NCI-H2029 (cell line): ENCODE measurements around the gene DPYSL5.

Experiments used
- DNase-seq: peaks from one replicate; lab custom pipeline; 2025; lab: John Stamatoyannopoulos, UW

The DPYSL5 gene

GRCh38 chr2:26933431-26934334 is 85.8 kb downstream of the DPYSL5 start:
- no peak for DNase-seq

GRCh38 chr2:26934335-26934724 is 86.4 kb downstream of the DPYSL5 start:
- DNase-seq, result no peak

GRCh38 chr2:26934985-26935384 is 87.1 kb downstream of the DPYSL5 start:
- no peak for DNase-seq

- DNase-seq, result no peak
These were observed 88.9 kb downstream of the DPYSL5 start for GRCh38 chr2:26936855-26937254.

- no peak for DNase-seq
These were observed 90.6 kb downstream of the DPYSL5 start for GRCh38 chr2:26938399-26939118.

- no peak for DNase-seq
These were observed 92.1 kb downstream of the DPYSL5 start for GRCh38 chr2:26940001-26940400.

- DNase-seq, result no peak
These were observed 93.6 kb downstream of the DPYSL5 start for GRCh38 chr2:26941486-26941885.

GRCh38 chr2:26942543-26943295 is 94.8 kb downstream of the DPYSL5 start:
- DNase-seq, result peak; percentile 47

- no peak for DNase-seq
These were observed 98.2 kb downstream of the DPYSL5 start for GRCh38 chr2:26945991-26946750.

- DNase-seq, result peak; percentile 80
These were observed 99.2 kb downstream of the DPYSL5 start for GRCh38 chr2:26946841-26947784.

- no peak for DNase-seq
These were observed 100.9 kb downstream of the DPYSL5 start for GRCh38 chr2:26948800-26949199.

GRCh38 chr2:26950246-26950645 is 102.3 kb downstream of the DPYSL5 start:
- no peak for DNase-seq

GRCh38 chr2:26951236-26951635 is 103.3 kb downstream of the DPYSL5 start:
- no peak for DNase-seq

- DNase-seq, result no peak
These were observed 104.4 kb downstream of the DPYSL5 start for GRCh38 chr2:26952374-26952773.

- DNase-seq, result no peak
These were observed 106.2 kb downstream of the DPYSL5 start for GRCh38 chr2:26954135-26954534.

- DNase-seq, result no peak
These were observed 109.1 kb downstream of the DPYSL5 start for GRCh38 chr2:26957041-26957440.

GRCh38 chr2:26957534-26957933 is 109.6 kb downstream of the DPYSL5 start:
- DNase-seq, result no peak

- DNase-seq, result no peak
These were observed 111.4 kb downstream of the DPYSL5 start for GRCh38 chr2:26959331-26959730.

- DNase-seq, result no peak
These were observed 116.7 kb downstream of the DPYSL5 start for GRCh38 chr2:26964446-26965130.

- no peak for DNase-seq
These were observed 120.1 kb downstream of the DPYSL5 start for GRCh38 chr2:26968001-26968400.
